NCI-H1436 (cell line): ENCODE results near the gene BTBD16.
A peak's percentile ranks its signal among the peaks of the same experiment; 100 is the strongest.

ENCODE experiments used
- DNase-seq: peaks from one replicate; lab custom pipeline; 2025; lab: John Stamatoyannopoulos, UW

The BTBD16 gene

DNA sequence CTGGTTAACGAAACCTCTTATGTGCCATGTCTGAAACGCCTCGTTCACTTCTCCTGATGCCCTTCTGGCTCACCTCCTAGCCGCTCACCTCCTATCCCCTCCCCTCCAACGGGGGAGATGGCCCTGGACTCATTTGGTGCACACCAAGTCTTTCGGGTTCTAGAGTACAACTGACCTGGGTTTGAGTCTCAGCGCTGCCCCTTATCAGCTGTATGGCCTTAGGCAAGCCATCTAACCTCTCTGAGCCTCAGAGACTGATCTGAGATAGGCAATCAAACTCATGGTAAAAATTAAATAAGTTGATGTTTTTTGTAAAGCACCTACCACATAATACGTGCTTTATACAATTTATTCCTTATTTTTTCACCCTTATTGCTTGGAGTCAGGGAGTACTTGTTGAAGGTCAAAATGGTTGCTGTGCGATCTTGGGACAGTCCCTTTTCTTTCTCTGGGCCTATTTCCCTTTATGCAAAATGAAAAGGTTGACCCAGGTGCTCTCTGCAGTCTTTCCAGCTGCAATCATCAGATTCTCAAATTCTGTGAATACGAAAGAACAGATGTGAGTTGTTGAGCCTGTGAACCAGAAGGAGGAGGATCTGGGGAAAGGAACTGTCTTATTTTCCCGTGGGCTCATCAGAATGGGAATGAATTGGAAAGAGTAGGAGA is 72.2 kb downstream of the BTBD16 start:
- DNase-seq = no peak

DNA sequence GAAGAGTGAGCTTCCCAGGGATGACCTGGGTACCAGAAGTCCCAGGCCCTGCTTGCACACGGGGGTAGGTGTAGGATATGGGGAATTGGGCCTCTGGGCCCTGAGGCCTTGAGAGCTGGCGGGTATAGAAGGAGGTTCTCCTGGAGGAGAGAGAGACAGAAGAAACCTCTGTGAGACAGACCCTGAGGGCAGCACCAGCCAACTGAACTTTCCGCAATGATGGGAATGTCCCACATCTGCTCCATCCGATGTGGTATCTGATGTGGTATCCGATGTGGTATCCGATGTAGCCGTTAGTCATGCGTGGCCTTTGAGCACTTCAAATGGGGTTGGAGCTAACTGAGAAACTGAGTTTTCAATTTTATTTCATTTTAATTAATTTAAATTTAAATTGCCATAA is 72.8 kb downstream of the BTBD16 start:
- DNase-seq = no peak

- no peak for DNase-seq
Measured at GRCh38 chr10:122344741-122345258, 73.7 kb downstream of the BTBD16 start.

- DNase-seq = no peak
Measured at GRCh38 chr10:122346326-122346950, 75.3 kb downstream of the BTBD16 start.

DNA sequence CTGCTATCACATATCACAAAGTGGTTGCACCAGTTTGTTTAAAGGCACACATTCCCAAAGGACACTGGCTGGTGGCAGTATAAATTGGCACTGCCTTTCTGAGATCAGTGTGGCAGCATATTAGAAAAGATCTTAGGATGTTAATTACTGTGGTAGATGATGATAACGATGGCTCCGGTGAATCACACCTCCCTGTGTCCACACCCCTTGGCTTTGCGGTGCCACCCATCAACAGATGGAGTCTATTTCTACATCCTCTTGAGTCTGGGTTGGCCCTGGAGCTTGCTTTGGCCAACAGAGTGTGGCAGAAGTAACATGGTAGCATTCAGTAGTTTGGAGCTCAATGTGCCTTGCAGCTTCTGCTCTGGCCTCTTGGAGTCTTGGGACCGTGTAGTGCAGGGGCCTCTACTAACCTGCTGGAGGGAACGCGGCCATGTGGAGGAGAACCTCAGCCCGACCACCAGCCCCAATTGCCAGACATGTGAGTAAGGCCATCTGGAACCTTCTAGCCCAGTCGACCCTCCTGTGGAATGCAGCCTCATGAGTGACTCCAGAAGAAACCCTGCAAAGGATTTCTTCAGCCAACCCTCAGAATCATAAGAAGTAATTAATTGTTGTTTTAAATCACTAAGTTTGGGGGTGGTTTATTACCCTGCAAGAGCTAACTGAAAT is 76.2 kb downstream of the BTBD16 start:
- no peak for DNase-seq

GRCh38 chr10:122348512-122348911 is 77.4 kb downstream of the BTBD16 start:
- DNase-seq = peak; percentile 84

DNA sequence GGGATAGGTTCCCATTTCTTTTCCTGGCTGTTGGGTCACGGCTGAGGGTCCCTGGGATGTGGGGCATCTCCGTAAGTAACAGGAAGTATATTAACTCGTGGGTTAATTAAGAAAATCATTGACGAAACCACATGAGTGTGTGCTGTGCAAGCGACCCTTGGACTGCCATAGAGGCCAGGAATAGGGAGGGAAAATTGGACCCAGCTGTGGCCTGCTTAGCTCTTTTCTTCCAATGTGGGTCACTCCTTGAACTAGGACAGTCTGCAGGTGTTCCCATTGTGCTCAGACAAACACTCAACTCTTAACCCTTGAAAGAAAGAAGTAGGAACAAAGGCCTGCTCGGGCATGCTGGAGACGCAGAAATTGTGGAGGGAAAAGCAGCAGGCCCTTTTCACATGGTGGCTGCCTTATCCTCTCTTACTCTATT is 77.9 kb downstream of the BTBD16 start:
- DNase-seq = peak; percentile 72

GRCh38 chr10:122349758-122350369 is 78.8 kb downstream of the BTBD16 start:
- DNase-seq = no peak

DNA sequence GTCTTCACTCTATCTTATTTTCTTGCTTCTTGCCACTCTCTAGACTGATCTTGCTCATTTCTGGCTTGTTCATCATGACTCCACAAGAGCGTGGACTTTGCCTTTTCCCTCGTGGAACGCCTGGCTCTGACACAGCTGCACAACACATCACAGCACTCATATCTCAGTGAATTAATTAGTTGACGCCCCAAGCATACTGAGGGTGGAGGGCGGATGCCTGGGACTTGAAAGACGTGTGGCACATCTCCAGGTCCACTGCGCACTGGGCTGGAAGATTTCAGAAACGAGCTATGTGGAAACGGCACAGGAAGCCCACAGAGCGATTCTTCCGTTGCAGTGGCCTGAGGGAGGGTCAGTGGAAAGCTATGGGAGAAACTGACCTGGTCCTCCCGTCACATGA is 79.8 kb downstream of the BTBD16 start:
- no peak for DNase-seq

- no peak for DNase-seq
Measured at GRCh38 chr10:122352817-122353525, 81.9 kb downstream of the BTBD16 start.

DNA sequence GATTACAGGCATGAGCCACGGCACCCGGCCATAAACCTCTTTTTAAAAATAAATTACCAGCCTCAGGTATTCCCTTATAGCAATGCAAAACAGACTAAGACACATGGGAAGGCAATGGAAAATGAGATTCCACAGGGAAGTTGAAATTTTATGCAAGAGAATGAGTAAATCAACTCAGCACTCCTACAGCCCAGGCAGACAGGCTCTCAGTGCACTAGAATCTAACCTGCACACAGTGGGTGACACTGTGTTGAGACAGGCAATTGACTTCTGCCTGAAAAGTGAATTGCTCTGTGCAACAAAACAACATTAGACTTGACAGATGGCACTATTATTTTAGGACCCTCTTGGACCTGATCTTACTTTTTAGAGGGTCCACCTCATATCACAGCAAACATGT is 83.3 kb downstream of the BTBD16 start:
- DNase-seq = no peak

DNA sequence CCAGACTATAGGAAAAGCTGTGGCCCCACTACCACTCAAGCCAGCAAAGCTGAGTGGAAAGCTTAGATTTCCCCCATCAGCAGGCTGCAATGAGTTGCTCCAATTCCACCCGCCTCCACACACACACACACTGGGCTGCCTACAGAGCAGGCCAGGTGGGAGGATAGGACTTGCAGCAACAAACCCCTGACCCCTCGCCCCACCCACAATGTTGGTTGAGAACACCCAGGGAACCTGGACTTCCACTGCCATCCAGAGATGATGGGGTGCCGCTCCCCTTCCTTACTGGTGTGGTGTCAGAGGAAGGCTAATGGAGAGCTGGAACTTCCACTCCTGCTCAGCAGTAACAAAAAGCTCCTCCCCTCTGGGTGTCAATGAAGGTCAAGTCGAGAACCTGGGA is 86.6 kb downstream of the BTBD16 start:
- DNase-seq = no peak

DNA sequence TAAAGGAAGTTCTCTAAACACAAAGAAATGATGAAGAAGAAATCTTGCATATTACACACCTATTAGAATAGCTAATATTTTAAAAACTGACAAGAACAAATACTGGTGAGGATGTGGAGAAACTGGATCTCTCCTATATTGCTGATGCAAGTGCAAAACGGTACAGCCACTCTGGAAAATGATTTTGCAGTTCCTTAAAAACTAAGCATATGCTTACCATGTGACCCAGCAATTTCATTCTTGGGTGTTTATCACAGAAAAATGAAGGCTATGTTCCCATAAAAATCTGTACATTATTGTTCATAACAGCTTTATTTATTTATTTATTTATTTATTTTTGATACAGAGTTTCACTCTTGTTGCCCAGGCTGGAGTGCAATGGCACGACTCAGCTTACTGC is 88.5 kb downstream of the BTBD16 start:
- no peak for DNase-seq

DNA sequence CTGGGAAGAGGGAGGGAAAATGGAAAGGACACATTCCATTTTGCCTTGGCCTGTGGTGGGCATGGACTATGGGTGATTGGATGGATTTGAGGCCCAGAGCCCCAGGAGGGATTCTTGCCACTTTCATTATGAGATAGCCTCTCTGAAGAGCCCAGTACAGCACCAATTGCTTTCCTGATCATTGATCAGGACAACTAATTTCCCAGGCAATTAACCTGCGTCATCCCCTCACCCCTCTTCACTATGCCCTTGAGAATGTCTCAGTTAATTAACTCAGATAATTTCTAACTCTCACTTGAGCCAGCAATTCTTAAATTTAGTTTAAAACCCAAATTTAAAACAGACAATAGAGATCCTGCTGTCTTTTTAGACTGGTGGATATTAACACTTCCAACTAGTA is 90.0 kb downstream of the BTBD16 start:
- DNase-seq = no peak

DNA sequence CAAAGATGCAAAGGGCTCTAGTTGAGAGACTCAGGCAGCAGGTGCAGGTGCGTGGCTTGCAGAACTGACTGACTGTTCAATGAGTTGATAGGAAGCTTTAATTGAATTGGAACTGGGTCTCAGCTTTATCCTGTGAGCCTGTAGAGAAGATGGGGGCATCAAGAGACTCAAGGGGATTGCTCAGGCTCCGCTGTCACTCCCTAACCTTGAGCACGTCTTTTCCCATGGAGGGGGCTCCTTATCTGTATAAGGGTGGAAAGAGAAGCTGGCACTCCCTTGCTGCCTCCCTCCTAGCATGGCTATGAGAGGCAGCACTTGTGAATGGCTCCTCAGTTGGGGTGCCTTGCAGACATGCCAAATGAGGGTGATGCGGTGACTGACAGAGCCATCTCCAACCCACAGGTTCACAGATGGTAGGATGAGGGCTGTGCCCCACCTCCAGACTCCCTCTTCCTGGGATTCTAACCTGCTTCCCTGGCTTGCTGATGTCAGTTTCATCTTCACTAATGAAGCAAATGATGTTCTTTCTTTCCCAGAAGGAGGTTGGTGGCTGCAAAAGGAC is 91.0 kb downstream of the BTBD16 start:
- no peak for DNase-seq

GRCh38 chr10:122362621-122363020 is 91.5 kb downstream of the BTBD16 start:
- DNase-seq = no peak

DNA sequence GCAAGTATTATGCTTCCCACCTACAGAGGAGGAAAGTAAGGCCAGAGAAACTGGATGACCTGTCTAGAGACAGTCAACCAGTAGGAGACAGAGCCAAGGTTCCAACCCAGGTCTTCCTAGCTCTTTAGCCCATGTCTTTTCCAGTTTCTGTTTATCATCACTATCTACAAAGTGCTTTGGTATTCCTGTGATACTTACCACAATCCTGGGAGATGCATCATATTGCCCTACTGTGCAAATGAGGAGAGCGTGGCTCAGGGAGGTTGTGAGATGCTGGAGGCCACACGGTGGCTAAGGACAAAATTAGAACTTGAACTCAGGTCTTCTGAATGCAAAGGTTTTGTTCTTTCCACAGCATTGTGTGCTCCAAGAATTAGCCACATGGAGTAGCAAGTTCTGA is 92.2 kb downstream of the BTBD16 start:
- DNase-seq = no peak

DNA sequence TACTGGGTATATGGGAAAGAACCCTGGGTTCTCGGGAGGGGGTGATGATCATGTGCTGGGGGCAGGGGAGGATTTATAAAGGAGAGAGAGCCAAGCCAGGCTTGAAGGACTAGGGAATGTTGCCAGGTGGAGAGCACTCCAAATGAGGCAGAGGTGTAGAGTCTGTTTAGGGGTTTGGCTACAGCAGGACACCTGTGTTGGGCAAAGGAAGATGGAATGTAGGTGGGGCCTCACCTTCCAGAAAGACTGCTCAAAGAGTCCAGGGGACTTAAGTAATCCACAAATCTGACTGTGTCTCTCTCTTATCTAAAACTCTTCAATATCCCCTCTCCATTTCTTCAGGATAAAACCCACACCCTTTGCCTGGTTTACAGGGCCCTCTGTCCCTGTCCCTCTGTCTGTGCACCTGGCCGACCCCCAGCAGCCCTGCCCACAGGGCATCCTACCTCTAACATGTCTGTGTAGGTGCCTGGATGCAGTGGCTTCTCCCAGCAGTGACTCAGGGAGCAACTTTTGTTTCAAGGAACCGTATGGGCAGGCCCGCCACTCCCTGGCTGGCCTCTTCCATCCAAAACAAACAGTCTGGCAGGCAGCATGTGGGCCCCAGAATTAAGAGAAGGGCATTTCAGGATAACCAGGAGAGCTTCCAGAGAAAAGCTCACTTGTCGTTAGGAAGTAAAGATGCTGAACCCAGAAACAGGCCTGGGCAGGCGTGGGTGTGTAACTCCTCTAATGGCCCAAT is 92.8 kb downstream of the BTBD16 start:
- no peak for DNase-seq

DNA sequence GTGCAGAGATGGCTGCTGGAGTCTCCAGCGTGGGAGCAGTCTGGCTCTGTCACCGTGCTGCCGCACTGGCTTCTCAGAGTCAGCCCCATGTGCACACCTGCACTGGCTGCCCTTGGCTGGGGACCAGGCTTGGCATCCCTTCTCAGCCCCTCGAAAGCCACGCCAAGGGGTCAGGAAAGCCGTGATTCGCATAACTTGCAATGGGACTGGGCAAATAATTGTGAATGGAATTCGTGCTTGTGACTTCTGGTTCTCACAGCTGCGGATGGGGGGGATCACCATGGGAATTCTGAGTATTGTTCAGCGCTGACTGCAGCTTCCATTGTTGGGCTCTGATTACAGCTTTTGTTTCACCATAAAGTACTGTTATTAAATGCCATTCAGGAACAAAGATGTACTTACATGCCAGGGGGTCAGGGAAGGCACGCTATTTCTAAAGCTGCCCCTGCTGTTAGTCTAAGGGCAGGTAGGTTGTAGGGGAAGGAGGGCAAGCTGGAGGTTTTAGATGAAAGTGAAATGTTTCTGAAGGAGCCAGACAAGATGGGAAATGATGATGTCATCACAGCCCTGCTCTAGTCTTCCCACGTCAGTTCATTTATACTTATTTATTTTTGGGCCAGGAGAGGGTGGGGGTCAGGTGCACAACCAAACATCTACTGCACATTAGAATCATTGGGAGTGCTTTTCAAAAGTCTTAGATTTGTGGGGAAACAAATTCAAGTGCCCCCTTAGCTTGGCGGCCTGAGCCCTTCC is 97.6 kb downstream of the BTBD16 start:
- no peak for DNase-seq

- DNase-seq = no peak
Measured at GRCh38 chr10:122373108-122373507, 102.0 kb downstream of the BTBD16 start.
